Gastrocnemius medialis (tissue), 4 donors: ENCODE results near the gene ZMAT5.
A peak's percentile ranks its signal among the peaks of the same experiment; 100 is the strongest.

Source experiments
- POLR2A ChIP-seq, 2 donors: fragments of 450-650 bp; IDR thresholded peaks; one replicate each; pipeline ENCODE4 v1.6.1; 2017; ENCODE audit warnings: antibody characterized with exemption in 2 of 2, mild to moderate bottlenecking in 2 of 2, moderate library complexity in 2 of 2
- TF ChIP-seq, protein P1 (sequence below), 5 experiments: fragments of 450-650 bp in 3 of 5; fragments of 200-600 bp in 2 of 5; sonication (generic) in 2 of 5; IDR thresholded peaks in 4 of 5; conservative IDR thresholded peaks in 1 of 5; 1 replicate in 4 of 5; 2 replicates in 1 of 5; pipeline ENCODE4 v1.5.1; 2016 to 2019; ENCODE audit warnings: antibody characterized with exemption in 5 of 5, mild to moderate bottlenecking in 3 of 5, moderate library complexity in 3 of 5

DNA sequence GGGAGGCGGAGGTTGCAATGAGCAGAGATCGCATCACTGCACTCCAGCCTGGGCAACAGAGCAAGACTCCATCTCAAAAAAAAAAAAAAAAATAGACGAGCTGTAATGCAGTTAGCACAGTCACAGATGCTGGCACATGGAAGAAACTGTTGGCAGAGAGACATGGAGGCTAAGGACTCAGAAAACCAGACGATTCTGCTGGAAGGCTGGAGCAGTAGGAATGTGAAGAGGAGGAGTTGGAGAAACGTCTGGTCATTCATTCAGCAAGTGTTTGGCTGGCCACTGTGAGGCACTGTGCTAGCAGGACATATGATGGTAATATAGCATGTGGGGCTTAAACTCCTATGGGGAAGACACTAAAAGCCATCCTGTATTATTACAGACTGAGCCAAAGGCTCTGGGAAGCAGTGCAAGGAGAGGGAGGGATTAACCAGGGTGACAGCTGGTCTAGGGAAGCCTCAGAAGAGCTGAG is 5.4 kb upstream of the ZMAT5 start:
- TF ChIP-seq, protein P1, sequence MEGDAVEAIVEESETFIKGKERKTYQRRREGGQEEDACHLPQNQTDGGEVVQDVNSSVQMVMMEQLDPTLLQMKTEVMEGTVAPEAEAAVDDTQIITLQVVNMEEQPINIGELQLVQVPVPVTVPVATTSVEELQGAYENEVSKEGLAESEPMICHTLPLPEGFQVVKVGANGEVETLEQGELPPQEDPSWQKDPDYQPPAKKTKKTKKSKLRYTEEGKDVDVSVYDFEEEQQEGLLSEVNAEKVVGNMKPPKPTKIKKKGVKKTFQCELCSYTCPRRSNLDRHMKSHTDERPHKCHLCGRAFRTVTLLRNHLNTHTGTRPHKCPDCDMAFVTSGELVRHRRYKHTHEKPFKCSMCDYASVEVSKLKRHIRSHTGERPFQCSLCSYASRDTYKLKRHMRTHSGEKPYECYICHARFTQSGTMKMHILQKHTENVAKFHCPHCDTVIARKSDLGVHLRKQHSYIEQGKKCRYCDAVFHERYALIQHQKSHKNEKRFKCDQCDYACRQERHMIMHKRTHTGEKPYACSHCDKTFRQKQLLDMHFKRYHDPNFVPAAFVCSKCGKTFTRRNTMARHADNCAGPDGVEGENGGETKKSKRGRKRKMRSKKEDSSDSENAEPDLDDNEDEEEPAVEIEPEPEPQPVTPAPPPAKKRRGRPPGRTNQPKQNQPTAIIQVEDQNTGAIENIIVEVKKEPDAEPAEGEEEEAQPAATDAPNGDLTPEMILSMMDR (IDR thresholded peaks at IDR 0.05 in 4 of 5, conservative IDR thresholded peaks at IDR 0.05 in 1 of 5), result peak in 1 of 5 experiments; percentile 43
- no peak for TF ChIP-seq POLR2A (IDR thresholded peaks at IDR 0.05)
